ENCODE measurements around the gene LRP5.

The LRP5 gene

DNA sequence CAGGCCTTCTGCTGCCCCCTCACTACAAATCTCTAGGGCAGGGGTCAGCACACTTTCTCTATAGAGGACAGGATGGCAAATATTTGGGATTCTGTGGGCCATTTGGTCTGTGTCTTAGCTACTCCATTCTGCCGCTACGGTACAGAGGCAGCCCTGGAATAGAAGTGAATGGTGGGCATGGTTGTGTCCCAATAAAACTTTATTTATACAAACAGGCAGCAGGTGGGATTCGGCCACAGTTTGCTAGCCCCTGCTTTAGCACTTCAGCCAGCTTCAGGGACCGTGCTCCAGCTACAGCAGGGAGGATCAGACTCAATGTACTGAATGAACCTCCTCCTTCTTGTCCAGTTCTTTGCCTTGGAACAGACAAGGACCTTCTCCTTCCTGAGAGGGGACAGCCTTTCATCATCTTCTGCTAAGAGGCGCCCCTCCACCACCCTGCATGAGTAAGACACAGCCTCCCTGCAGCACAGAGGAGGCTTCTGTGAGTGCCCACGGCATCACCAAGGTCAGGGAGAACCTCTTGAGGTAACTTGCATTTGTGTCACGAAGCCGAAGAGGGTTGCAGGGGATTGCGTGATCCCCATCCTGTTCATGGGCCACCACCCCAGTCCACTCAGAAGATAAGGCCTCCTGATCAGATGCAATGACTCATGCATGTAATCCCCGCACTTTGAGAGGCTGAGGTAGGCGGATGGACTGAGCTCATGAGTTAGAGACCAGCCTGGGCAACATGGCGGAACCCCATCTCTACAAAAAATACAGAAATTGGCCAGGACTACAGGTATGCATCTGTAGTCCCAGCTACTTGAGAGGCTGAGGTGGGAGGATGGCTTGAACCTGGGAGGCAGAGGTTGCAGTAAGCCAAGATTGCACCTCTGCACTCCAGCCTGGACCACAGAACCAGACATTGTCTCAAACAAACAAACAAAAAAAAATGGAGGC, 45.2 kb upstream of the LRP5 start:
- Histone ChIP-seq H3K36me3 (peaks cover 28 to 58% (median 51%) of the 10 kb centered on the region in 3 donors), H3K9me3 (no peaks in the 10 kb centered on the region), H3K4me1 (peaks cover 0 to 36% (median 17%) of the 10 kb centered on the region in 4 donors), H3K27ac (no peak overlapping the region), H3K27me3 (no peaks in the 10 kb centered on the region), H3K4me3 (no peak overlapping the region)
- no peak for DNase-seq
- TF ChIP-seq, protein P1, sequence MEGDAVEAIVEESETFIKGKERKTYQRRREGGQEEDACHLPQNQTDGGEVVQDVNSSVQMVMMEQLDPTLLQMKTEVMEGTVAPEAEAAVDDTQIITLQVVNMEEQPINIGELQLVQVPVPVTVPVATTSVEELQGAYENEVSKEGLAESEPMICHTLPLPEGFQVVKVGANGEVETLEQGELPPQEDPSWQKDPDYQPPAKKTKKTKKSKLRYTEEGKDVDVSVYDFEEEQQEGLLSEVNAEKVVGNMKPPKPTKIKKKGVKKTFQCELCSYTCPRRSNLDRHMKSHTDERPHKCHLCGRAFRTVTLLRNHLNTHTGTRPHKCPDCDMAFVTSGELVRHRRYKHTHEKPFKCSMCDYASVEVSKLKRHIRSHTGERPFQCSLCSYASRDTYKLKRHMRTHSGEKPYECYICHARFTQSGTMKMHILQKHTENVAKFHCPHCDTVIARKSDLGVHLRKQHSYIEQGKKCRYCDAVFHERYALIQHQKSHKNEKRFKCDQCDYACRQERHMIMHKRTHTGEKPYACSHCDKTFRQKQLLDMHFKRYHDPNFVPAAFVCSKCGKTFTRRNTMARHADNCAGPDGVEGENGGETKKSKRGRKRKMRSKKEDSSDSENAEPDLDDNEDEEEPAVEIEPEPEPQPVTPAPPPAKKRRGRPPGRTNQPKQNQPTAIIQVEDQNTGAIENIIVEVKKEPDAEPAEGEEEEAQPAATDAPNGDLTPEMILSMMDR (IDR thresholded peaks at IDR 0.05): no peak
- intact Hi-C loops (cut with DNase I; ENCODE audit: low total_unique reads): no loop called here

DNA sequence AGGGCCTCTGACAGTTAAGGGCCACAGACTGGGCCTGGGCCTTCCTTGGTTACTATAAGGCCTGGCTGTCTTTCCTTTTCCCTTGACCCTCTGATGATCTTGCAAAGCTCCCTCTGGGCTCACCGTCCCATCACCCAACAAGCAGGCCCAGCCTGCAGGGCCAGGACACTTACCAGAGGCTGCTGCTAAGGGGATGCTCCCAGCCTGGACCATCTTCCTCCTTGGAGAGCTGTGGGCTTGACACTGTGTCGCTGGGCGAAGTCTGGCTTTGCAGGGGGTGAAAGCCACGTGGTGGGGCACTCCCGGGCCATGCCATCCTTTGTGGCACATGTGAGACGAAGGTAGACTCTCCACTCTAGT, 44.5 kb upstream of the LRP5 start:
- Histone ChIP-seq H3K27me3 (no peaks in the 10 kb centered on the region), H3K9me3 (no peaks in the 10 kb centered on the region), H3K36me3 (peaks cover 24 to 51% (median 45%) of the 10 kb centered on the region in 3 donors), H3K4me3 (no peak overlapping the region), H3K4me1 (peaks cover 0 to 42% (median 17%) of the 10 kb centered on the region in 4 donors), H3K27ac (no peak overlapping the region)
- TF ChIP-seq, protein P1 (IDR thresholded peaks at IDR 0.05): no peak
- intact Hi-C loops (cut with DNase I; ENCODE audit: low total_unique reads): no loop called here
- DNase-seq: no peak

DNA sequence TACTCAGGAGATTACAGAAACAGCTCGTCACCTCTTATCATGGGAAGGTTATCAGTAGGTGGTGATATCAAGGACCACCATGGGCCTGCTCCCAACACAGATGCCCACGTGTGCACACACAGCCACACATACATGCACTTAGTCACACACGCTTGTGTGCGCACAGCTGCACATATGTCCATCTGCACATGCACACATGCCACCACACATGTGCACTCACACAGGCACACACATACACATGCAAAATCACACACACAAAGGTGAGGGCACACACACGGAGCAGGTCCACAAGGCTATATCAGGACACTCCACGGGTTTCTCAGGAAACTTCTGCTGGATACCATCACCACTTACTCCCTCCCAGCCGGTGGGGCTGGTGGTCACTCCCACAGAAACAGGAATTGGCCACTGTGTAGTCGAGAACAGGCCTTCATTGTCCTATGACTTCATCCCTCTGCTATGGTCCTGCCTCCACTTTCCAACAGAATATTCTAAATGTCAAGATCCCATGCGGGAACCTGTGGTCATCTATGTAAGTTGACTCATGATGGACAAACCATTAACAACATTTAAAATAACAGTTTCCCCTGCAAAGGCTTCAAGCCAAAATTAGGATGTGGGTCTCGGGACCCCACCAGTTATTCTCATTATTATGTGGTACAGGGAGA, 42.8 kb upstream of the LRP5 start:
- Histone ChIP-seq H3K9me3 (no peaks in the 10 kb centered on the region), H3K4me3 (peak overlapping the region in 1 of 2 donors; percentile 9), H3K27me3 (no peaks in the 10 kb centered on the region), H3K4me1 (peaks cover 0 to 45% (median 17%) of the 10 kb centered on the region in 4 donors), H3K27ac (peak overlapping the region; percentile 90 to 94), H3K36me3 (peaks cover 17 to 37% (median 34%) of the 10 kb centered on the region in 3 donors)
- DNase-seq: no peak
- TF ChIP-seq, protein P1 (IDR thresholded peaks at IDR 0.05): no peak
- intact Hi-C loops (cut with DNase I; ENCODE audit: low total_unique reads): no loop called here

DNA sequence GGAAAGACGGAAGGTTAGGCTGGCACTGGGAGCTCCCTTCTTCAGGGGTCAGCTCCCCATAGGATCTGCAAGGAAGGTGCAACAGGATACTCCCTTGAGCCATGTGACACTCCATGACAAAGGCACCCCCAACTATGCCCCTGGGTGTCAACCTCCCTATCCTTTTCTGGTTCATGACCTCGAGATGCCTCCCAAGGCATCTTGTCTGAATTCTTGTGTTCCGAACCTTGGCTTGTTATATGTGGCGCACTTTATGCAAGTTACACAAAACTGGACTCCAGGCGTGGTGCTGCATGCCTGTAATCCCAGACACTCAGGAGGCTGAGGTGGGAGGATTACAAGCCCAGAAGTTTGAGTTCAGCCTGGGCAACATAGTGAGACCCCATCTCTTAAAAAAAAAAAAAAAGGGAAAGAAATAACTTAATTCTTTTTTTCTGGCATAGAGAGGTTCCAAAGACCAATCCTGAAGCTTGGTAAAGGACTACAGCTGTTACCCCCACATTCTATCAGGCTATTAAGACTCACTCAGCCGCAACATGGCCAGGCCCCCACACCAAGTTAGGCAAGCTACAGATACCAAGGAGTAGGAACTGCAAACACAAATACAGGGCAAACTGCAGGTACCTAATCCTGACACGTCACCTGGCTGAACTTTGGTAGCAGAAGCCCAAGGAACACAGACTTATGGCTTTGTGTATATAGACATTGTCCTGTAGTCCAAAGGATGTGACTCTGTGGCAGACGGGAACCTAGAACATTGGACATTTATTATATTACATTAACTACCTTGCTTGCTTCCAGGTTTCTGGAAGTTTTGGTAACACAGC, 42.0 kb upstream of the LRP5 start:
- peak overlapping the region; percentile 73 to 82 for H3K4me3 ChIP-seq
- TF ChIP-seq, protein P1 (IDR thresholded peaks at IDR 0.05): no peak
- no peak for DNase-seq
- peaks cover 17 to 28% (median 27%) of the 10 kb centered on the region in 3 donors for H3K36me3 ChIP-seq
- intact Hi-C loops (cut with DNase I; ENCODE audit: low total_unique reads): no loop called here
- H3K9me3 ChIP-seq: no peaks in the 10 kb centered on the region
- peak overlapping the region; percentile 90 to 94 for H3K27ac ChIP-seq
- H3K27me3 ChIP-seq: no peaks in the 10 kb centered on the region
- H3K4me1 ChIP-seq: peaks cover 0 to 40% (median 17%) of the 10 kb centered on the region in 4 donors

Data from tibial artery (tissue), 4 donors.